K562 (cell line): ENCODE results near the gene TPM4. TPM values are rescaled to one million over a fixed set of nuclear protein-coding genes. Genes with fewer than 3 reads are reported as not detected.

ENCODE experiments used
- ATAC-seq: fragments of 200-7000 bp; cut with Tn5 transposase; 3 replicates; pipeline ENCODE4 v1.9.1; 2020; ENCODE audit warnings: moderate library complexity
- BruUV-seq: library from RNA; stranded (reverse); fragments of 400-500 nt; replicated peaks from 2 replicates; lab custom pipeline; 2021; lab: Mats Ljungman, UMichigan
- CTCF ChIA-PET: fragments of 300-600 bp; formaldehyde crosslinking; extraction: SDS; loops from one replicate; lab custom pipeline; 2021; ENCODE audit warnings: low intra/inter-chr PET ratio; lab: Yijun Ruan, JAX
- POLR2A ChIA-PET: fragments of 300-600, 350-650 bp; sonication (Branson Sonifier 250); formaldehyde crosslinking; extraction: SDS; loops from one replicate; lab custom pipeline; 2021; ENCODE audit warnings: antibody characterized with exemption, inconsistent platforms; lab: Yijun Ruan, JAX
- DNase-seq, 4 experiments: peaks; one replicate each; pipeline versions ENCODE4 v3.0.0 to v3.0.0-alpha.2; 2011 to 2018; ENCODE audit warnings: low spot score in 3 of 4, mixed read lengths in 3 of 4; ENCODE audit errors: extremely low read depth in 1 of 4
- FAIRE-seq: peaks from 2 replicates; lab custom pipeline; 2011; peaks lifted over from hg19 to GRCh38; lab: Jason Lieb, UNC
- H2AFZ ChIP-seq: 2 replicates; pipeline ENCODE4 v1.6.0; 2011; ENCODE audit warnings: low read depth, low read length, control low read depth, inconsistent platforms
- H3K27ac ChIP-seq: fragments of 200-600 bp; 3 replicates; pipeline ENCODE4 v1.8.0; 2011; ENCODE audit warnings: low read depth, mild to moderate bottlenecking, control low read depth, inconsistent platforms, low read length, moderate library complexity, mixed read lengths; ENCODE audit errors: extremely low read depth
- H3K27me3 ChIP-seq, 2 experiments: fragments of 300-600 bp in 1 of 2; 2 replicates in 1 of 2; 3 replicates in 1 of 2; pipeline versions ENCODE4 v1.6.0 to v1.8.0; 2011; ENCODE audit warnings: inconsistent platforms in 2 of 2, low read length in 2 of 2, mild to moderate bottlenecking in 1 of 2, mixed read lengths in 1 of 2, moderate library complexity in 1 of 2; ENCODE audit not compliant: control insufficient read depth in 2 of 2, insufficient read depth in 2 of 2
- H3K36me3 ChIP-seq: fragments of 300-600 bp; 3 replicates; pipeline ENCODE4 v1.8.0; 2011; ENCODE audit warnings: mild to moderate bottlenecking, low read length, inconsistent platforms; ENCODE audit not compliant: control insufficient read depth, insufficient read depth
- H3K4me1 ChIP-seq, 2 experiments: fragments of 200-600 bp in 1 of 2; replicated peaks in 1 of 2; 2 replicates in 1 of 2; 3 replicates in 1 of 2; pipeline versions ENCODE4 v1.5.1 to v1.8.0; 2011; ENCODE audit warnings: inconsistent platforms in 2 of 2, low read length in 2 of 2, mild to moderate bottlenecking in 1 of 2, mixed read lengths in 1 of 2, moderate library complexity in 1 of 2; ENCODE audit not compliant: control insufficient read depth in 2 of 2, insufficient read depth in 2 of 2
- H3K4me2 ChIP-seq: 2 replicates; pipeline ENCODE4 v1.6.1; 2011; ENCODE audit warnings: low read length, control low read depth, inconsistent platforms, mixed read lengths; ENCODE audit not compliant: insufficient read depth
- H3K4me3 ChIP-seq: fragments of 200-600 bp; sonication (generic), shearing (Covaris generic); 2 replicates; pipeline ENCODE4 v1.5.1; 2016; ENCODE audit warnings: control low read depth, inconsistent platforms
- H3K79me2 ChIP-seq: fragments of 200-600 bp; 3 replicates; pipeline ENCODE4 v1.8.0; 2011; ENCODE audit warnings: low read length, inconsistent platforms; ENCODE audit not compliant: control insufficient read depth, insufficient read depth
- H3K9ac ChIP-seq, 2 experiments: 2 replicates each; pipeline versions ENCODE4 v1.6.0 to v1.6.1; 2011; ENCODE audit warnings: low read depth in 2 of 2, low read length in 2 of 2, control low read depth in 1 of 2, inconsistent platforms in 1 of 2, mild to moderate bottlenecking in 1 of 2, mixed read lengths in 1 of 2; ENCODE audit not compliant: insufficient read depth in 1 of 2
- H3K9me1 ChIP-seq: one replicate; pipeline ENCODE4 v1.6.0; 2011; ENCODE audit warnings: inconsistent platforms, mild to moderate bottlenecking, low read length, moderate library complexity; ENCODE audit not compliant: control insufficient read depth, insufficient read depth
- H3K9me3 ChIP-seq: replicated peaks from 2 replicates; pipeline ENCODE4 v1.5.1; 2011; ENCODE audit warnings: low read depth, low read length, inconsistent platforms; ENCODE audit not compliant: control insufficient read depth, insufficient read depth
- H4K20me1 ChIP-seq: replicated peaks from 2 replicates; pipeline ENCODE4 v1.6.1; 2011; ENCODE audit warnings: low read length, inconsistent platforms, mixed read lengths; ENCODE audit not compliant: control insufficient read depth, insufficient read depth
- MAFG ChIP-seq: fragments of 450-650 bp; conservative IDR thresholded peaks from 2 replicates; pipeline ENCODE4 v1.6.1; 2016; ENCODE audit warnings: missing genetic modification characterization, missing compliant biosample characterization
- NCOA2 ChIP-seq, 2 experiments: fragments of 450-650 bp; IDR thresholded peaks; 2 replicates each; pipeline ENCODE4 v1.6.1; 2018; ENCODE audit warnings: mild to moderate bottlenecking in 2 of 2, moderate library complexity in 1 of 2; ENCODE audit not compliant: partially characterized antibody in 2 of 2
- RBM34 ChIP-seq: fragments of 200-400 bp; formaldehyde crosslinking; IDR thresholded peaks from 2 replicates; pipeline ENCODE4 v1.6.1; 2018; ENCODE audit warnings: low read length, borderline replicate concordance; ENCODE audit not compliant: insufficient read depth
- SUPT5H ChIP-seq: fragments of 450-650 bp; IDR thresholded peaks from 2 replicates; pipeline ENCODE4 v1.6.1; 2016
- TRIM24 ChIP-seq, 2 experiments: fragments of 450-650 bp; IDR thresholded peaks; 2 replicates each; pipeline ENCODE4 v1.6.1; 2016
- ZNF316 ChIP-seq: fragments of 450-650 bp; IDR thresholded peaks from 2 replicates; pipeline ENCODE4 v1.6.1; 2016
- WGBS: fragments of 100-300 bp; shearing (Covaris generic); methylation state at CpG from one replicate; pipeline ENCODE4 v1.1.6; 2016; ENCODE audit warnings: low coverage, mixed read lengths; ENCODE audit not compliant: insufficient coverage; ENCODE audit errors: missing lambda C conversion rate; 5-methylcytosine and 5-hydroxymethylcytosine counted together
- in situ Hi-C: fragments of 300-500 bp; cut with MboI; formaldehyde crosslinking; loops from 4 replicates; pipeline ENCODE4 v1.15.0; 2018; ENCODE audit warnings: inconsistent platforms, mixed read lengths
- intact Hi-C: fragments of 100-400 bp; cut with micrococcal nuclease; formaldehyde crosslinking; loops from 2 replicates; pipeline ENCODE4 v1.14.2; 2022
- polyA plus RNA-seq, 8 experiments: library from polyadenylated mRNA; depleted of rRNA in 4 of 8; stranded (reverse) in 5 of 8; unstranded in 3 of 8; fragments of >200 nt; fragmentation: Nextera tagmentation in 2 of 8; fragmentation: Illumina TruSeq in 1 of 8; extraction: Ambion mirVana in 2 of 8; extraction: Trizol in 1 of 8; gene quantifications; 2 replicates each; pipeline versions ENCODE4 v1.2.1 to v1.2.3, GENCODE V29; 2011 to 2014; ENCODE audit warnings: inconsistent platforms in 1 of 8, missing spikeins in 1 of 8
- total RNA-seq, 7 experiments: library from RNA; depleted of rRNA in 6 of 7; stranded (reverse); fragments of >200 nt in 6 of 7; fragmentation: Illumina TruSeq in 2 of 7; extraction: Trizol in 2 of 7; gene quantifications; 2 replicates each; pipeline versions ENCODE4 v1.2.1 to v1.2.3, GENCODE V29; 2011 to 2021; ENCODE audit warnings: low replicate concordance in 1 of 7
- TF ChIP-seq, protein P1 (sequence below): fragments of 250-450 bp; sonication (Bioruptor Pico); IDR thresholded peaks from 2 replicates; pipeline ENCODE4 v1.4.0; 2020; ENCODE audit warnings: mild to moderate bottlenecking
- TF ChIP-seq, protein P2 (sequence below): fragments of 450-650 bp; IDR thresholded peaks from 2 replicates; pipeline ENCODE4 v1.6.1; 2018; ENCODE audit not compliant: partially characterized antibody
- TF ChIP-seq, protein P3 (sequence below), 2 experiments: fragments of 450-650 bp in 1 of 2; sonication (generic) in 1 of 2; formaldehyde crosslinking; conservative IDR thresholded peaks; 2 replicates each; pipeline versions ENCODE4 v1.4.0 to v1.8.1; 2020 to 2022; ENCODE audit warnings: mild to moderate bottlenecking in 1 of 2, missing genetic modification reagents in 1 of 2

The TPM4 gene
- total and polyA plus RNA-seq, 9 of the 15 experiments (the other 6 are each of a cell fraction or from before 2014, with no cell fraction given), result 28.1 to 111 (median 77.4) TPM

DNA sequence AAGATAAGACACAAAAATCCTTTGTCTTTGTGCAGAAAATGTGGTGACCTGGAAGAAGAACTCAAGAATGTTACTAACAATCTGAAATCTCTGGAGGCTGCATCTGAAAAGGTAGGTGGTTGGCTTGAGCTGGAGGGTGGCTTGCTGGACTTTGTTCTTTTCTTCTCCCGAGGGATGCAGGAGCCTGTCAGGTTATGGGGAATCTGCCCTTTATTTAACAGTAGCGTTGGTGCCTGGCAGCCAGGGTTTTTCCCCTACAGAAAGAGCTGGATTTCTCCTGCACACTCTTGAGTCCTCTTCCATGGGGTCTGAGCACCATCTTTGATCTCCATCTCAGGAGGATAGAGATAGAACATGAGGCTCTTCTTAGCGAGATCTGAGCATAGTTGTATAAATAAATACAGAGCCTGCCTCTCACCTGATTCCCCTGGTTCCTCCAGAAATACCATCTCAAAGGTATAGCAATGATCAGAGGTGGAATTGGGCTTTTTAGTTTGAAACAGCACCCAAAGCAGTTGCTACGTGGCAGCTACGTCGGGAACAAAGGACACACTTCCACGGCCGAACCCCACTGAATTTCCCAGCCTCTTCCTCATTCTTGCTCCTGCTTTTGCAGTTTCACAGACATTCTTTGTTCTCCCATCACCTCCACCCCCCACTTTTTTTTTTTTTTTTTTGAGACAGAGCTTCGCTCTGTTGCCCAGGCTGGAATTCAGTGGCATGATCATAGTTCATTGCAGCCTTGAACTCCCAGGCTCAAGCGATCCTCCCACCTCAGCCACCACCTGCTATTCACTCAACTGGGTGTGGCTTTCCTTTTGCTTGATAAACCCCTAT is 12.9 kb downstream of the TPM4 start (continued):
- TF ChIP-seq, protein P1, sequence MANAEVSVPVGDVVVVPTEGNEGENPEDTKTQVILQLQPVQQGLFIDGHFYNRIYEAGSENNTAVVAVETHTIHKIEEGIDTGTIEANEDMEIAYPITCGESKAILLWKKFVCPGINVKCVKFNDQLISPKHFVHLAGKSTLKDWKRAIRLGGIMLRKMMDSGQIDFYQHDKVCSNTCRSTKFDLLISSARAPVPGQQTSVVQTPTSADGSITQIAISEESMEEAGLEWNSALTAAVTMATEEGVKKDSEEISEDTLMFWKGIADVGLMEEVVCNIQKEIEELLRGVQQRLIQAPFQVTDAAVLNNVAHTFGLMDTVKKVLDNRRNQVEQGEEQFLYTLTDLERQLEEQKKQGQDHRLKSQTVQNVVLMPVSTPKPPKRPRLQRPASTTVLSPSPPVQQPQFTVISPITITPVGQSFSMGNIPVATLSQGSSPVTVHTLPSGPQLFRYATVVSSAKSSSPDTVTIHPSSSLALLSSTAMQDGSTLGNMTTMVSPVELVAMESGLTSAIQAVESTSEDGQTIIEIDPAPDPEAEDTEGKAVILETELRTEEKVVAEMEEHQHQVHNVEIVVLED (CRISPR knock-in tag), result no peak
- TF ChIP-seq RBM34, result no peak
- no peak for TF ChIP-seq NCOA2 (IDR thresholded peaks at IDR 0.05; ENCODE audit: partially characterized antibody in 2 of 2)

DNA sequence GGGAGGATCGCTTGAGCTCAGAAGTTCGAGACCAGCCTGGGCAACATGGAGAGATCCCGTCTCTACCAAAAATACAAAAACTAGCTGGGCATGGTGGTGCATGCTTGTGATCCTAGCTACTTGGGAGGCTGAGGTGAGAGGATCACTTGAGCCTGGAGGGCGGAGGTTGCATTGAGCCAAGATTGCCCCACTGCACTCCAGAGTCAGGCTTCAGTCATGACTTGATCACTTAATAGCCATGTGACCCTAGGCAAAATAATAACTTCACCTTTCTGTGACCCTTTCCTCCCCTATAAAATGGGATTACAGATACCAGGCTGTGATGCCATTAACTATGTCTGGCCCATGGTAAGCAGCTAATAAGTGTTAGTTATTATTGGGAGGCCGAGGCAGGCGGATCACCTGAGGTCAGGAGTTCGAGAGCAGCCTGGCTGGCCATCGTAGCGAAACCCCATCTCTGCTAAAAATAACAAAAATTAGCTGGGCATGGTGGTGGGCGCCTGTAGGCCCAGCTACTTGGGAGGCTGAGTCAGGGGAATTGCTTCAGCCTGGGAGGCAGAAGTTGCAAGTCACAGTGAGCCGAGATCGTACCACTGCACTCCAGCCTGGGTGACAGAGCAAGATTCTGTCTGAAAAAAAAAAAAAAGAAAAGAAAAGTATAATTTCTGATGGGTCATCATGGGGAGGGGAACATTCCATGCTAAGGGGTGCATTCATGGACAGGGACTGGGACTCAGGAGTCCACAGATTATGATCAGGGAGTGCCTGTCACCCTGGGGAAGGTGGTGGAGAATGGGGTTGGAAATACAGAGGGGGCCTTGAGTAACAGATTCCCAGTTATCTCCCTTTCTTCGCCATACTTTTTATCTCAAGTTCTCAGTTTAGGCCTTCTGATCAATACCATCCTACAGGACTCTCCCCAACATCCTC is 15.5 kb downstream of the TPM4 start:
- peaks cover under 1 to 5% of the 10 kb centered on the region in 2 experiments; a peak in 4 of 5 replicates for H3K4me1 ChIP-seq
- ChIA-PET CTCF (no interaction called here), POLR2A (interaction anchor here (0.9 to 1.8 kb wide), 6 partner anchors 8 to 19 kb away, joined by 3 to 7 read pairs (median 6); partner anchors contain the start of gene TPM4)
- no peaks in the 10 kb centered on the region for H3K9me1 ChIP-seq
- intact Hi-C loops (no loop called here), in situ Hi-C loops (no loop called here)
- peak; percentile 11 for FAIRE-seq
- 0 out of 4 replicates have a peak overlapping the region, but pooled peaks of 1 of the 2 experiments have one; percentile 7 for H3K9ac ChIP-seq
- 0 out of 2 replicates have a peak, but pooled peaks cover 3% of the 10 kb centered on the region for H4K20me1 ChIP-seq
- H3K4me3 ChIP-seq, result no peak overlapping the region
- 90% methylated on average over 11 of the region's 13 CpGs for WGBS
- DNase-seq, result no peak
- H3K79me2 ChIP-seq, result no peaks in the 10 kb centered on the region
- BruUV-seq, result no TSS peak
- peaks cover 84% of the 10 kb centered on the region; the same call in 2 of the 3 replicates for H3K36me3 ChIP-seq
- H3K9me3 ChIP-seq, result no peaks in the 10 kb centered on the region
- no peak overlapping the region for H3K4me2 ChIP-seq
- no peaks in the 10 kb centered on the region for H3K27me3 ChIP-seq
- H2AFZ ChIP-seq, result no peak overlapping the region
- peak overlapping the region; percentile 47; the same call in 1 of the 3 replicates for H3K27ac ChIP-seq
- ATAC-seq, result peak; percentile 26; the same call in 2 of the 3 replicates
- TF ChIP-seq, protein P2, sequence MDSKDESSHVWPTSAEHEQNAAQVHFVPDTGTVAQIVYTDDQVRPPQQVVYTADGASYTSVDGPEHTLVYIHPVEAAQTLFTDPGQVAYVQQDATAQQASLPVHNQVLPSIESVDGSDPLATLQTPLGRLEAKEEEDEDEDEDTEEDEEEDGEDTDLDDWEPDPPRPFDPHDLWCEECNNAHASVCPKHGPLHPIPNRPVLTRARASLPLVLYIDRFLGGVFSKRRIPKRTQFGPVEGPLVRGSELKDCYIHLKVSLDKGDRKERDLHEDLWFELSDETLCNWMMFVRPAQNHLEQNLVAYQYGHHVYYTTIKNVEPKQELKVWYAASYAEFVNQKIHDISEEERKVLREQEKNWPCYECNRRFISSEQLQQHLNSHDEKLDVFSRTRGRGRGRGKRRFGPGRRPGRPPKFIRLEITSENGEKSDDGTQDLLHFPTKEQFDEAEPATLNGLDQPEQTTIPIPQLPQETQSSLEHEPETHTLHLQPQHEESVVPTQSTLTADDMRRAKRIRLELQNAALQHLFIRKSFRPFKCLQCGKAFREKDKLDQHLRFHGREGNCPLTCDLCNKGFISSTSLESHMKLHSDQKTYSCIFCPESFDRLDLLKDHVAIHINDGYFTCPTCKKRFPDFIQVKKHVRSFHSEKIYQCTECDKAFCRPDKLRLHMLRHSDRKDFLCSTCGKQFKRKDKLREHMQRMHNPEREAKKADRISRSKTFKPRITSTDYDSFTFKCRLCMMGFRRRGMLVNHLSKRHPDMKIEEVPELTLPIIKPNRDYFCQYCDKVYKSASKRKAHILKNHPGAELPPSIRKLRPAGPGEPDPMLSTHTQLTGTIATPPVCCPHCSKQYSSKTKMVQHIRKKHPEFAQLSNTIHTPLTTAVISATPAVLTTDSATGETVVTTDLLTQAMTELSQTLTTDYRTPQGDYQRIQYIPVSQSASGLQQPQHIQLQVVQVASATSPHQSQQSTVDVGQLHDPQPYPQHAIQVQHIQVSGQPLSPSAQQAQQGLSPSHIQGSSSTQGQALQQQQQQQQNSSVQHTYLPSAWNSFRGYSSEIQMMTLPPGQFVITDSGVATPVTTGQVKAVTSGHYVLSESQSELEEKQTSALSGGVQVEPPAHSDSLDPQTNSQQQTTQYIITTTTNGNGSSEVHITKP, result peak; percentile 92
- TF ChIP-seq TRIM24 (IDR thresholded peaks at IDR 0.05), result peak in 1 of 2 experiments; percentile 51; a peak in 2 of 4 replicates
- peak; percentile 81 for TF ChIP-seq MAFG (tag)
- TF ChIP-seq ZNF316, result peak; percentile 95
- TF ChIP-seq SUPT5H, result no peak
- TF ChIP-seq, protein P3, sequence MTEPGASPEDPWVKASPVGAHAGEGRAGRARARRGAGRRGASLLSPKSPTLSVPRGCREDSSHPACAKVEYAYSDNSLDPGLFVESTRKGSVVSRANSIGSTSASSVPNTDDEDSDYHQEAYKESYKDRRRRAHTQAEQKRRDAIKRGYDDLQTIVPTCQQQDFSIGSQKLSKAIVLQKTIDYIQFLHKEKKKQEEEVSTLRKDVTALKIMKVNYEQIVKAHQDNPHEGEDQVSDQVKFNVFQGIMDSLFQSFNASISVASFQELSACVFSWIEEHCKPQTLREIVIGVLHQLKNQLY (CRISPR knock-in tag; conservative IDR thresholded peaks at IDR 0.05), result no peak
